Left lung (tissue), 10 donors: ENCODE results near the gene PPIL6. TPM values are rescaled to one million over a fixed set of nuclear protein-coding genes. Genes with fewer than 3 reads are reported as not detected.

Experiments used
- ATAC-seq: fragments of 200-7000 bp; cut with Tn5 transposase; one replicate; pipeline ENCODE4 v1.9.1; 2020; ENCODE audit warnings: moderate library complexity
- DNase-seq, 4 donors: peaks; one replicate each; pipeline ENCODE4 v3.0.0-alpha.2; 2013 to 2020
- H3K27ac ChIP-seq, 2 donors: fragments of 200-600 bp; sonication (generic) in 1 of 2; one replicate each; pipeline versions ENCODE4 v1.5.0 to v1.8.0; 2020 to 2021
- H3K27me3 ChIP-seq, 2 donors: fragments of 200-600 bp; sonication (generic) in 1 of 2; one replicate each; pipeline versions ENCODE4 v1.5.0 to v1.8.0; 2020 to 2021
- H3K36me3 ChIP-seq, 2 donors: fragments of 200-600 bp; sonication (generic) in 1 of 2; one replicate each; pipeline versions ENCODE4 v1.5.0 to v1.8.0; 2020 to 2021
- H3K4me1 ChIP-seq, 2 donors: fragments of 200-600 bp; one replicate each; pipeline ENCODE4 v1.8.0; 2021
- H3K4me3 ChIP-seq, 2 donors: fragments of 200-600 bp; sonication (generic) in 1 of 2; one replicate each; pipeline versions ENCODE4 v1.5.0 to v1.8.0; 2020 to 2021; ENCODE audit warnings: mild to moderate bottlenecking in 1 of 2
- H3K9me3 ChIP-seq, 2 donors: fragments of 200-600 bp; sonication (generic) in 1 of 2; one replicate each; pipeline versions ENCODE4 v1.5.0 to v1.8.0; 2020 to 2021
- intact Hi-C, 2 donors: fragments of 100-400 bp; cut with DNase I; formaldehyde crosslinking; loops; one replicate each; pipeline versions ENCODE4 v1.11.2 to v1.14.2; 2022
- polyA plus RNA-seq, 6 donors: library from polyadenylated mRNA; unstranded; fragments of 120-200 nt; gene quantifications; one replicate each; pipeline ENCODE4 v1.2.1, GENCODE V29; 2013; ENCODE audit not compliant: insufficient read length in 6 of 6
- total RNA-seq, 2 donors: library from RNA; stranded (reverse); fragmentation: NEBNext Ultra II Directional; extraction: Animal tissue kit (Norgen Biotek cat#: 25700); gene quantifications; one replicate each; pipeline ENCODE4 v1.2.1, GENCODE V29; 2021
- TF ChIP-seq, protein P1 (sequence below), 2 donors: fragments of 200-600 bp; sonication (generic) in 1 of 2; IDR thresholded peaks; one replicate each; pipeline versions ENCODE4 v1.5.0 to v1.8.0; 2021; ENCODE audit warnings: antibody characterized with exemption in 2 of 2
- donor health status: DM: no; HTN: yes; CAD: no.
- donor health status: DM: no; HTN: no; CAD: no.

Gene PPIL6
- total and polyA plus RNA-seq, 8 donors = 4.5 to 15.1 (median 9.9) TPM

DNA sequence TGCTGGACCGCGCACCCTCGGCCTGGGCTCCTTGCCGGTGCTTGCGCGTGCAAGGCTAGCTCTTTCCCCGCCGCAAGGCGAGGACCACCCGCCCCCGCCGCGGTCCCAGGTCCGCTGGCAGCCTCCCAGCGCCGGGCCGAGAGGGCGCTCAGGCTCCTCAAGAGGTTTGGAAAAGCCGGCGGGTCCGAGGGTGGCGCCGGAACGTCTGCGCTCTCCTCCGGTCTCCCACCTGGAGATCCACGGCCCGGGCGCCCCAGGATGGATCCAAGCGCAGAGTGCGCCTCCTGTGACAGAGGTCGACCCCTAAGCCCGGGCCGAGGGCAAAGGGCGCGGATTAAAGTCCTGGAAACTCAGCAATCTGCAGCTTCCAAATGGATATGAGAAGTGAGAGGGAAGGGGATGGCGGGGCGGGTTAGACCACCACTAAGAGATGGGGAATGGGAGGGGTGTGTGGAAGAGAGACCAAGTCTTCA, 15.7 kb upstream of the PPIL6 start:
- ATAC-seq (peak; percentile 24), DNase-seq (no peak)
- TF ChIP-seq, protein P1, sequence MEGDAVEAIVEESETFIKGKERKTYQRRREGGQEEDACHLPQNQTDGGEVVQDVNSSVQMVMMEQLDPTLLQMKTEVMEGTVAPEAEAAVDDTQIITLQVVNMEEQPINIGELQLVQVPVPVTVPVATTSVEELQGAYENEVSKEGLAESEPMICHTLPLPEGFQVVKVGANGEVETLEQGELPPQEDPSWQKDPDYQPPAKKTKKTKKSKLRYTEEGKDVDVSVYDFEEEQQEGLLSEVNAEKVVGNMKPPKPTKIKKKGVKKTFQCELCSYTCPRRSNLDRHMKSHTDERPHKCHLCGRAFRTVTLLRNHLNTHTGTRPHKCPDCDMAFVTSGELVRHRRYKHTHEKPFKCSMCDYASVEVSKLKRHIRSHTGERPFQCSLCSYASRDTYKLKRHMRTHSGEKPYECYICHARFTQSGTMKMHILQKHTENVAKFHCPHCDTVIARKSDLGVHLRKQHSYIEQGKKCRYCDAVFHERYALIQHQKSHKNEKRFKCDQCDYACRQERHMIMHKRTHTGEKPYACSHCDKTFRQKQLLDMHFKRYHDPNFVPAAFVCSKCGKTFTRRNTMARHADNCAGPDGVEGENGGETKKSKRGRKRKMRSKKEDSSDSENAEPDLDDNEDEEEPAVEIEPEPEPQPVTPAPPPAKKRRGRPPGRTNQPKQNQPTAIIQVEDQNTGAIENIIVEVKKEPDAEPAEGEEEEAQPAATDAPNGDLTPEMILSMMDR (IDR thresholded peaks at IDR 0.05) = no peak
- Histone ChIP-seq H3K36me3 (peaks cover 0 to 22% of the 10 kb centered on the region in 2 donors), H3K9me3 (no peaks in the 10 kb centered on the region), H3K27me3 (no peaks in the 10 kb centered on the region), H3K4me3 (peak overlapping the region; percentile 90 to 92), H3K27ac (peak overlapping the region; percentile 87 to 96), H3K4me1 (peaks cover 13 to 56% of the 10 kb centered on the region in 2 donors)
- intact Hi-C loops = no loop called here

DNA sequence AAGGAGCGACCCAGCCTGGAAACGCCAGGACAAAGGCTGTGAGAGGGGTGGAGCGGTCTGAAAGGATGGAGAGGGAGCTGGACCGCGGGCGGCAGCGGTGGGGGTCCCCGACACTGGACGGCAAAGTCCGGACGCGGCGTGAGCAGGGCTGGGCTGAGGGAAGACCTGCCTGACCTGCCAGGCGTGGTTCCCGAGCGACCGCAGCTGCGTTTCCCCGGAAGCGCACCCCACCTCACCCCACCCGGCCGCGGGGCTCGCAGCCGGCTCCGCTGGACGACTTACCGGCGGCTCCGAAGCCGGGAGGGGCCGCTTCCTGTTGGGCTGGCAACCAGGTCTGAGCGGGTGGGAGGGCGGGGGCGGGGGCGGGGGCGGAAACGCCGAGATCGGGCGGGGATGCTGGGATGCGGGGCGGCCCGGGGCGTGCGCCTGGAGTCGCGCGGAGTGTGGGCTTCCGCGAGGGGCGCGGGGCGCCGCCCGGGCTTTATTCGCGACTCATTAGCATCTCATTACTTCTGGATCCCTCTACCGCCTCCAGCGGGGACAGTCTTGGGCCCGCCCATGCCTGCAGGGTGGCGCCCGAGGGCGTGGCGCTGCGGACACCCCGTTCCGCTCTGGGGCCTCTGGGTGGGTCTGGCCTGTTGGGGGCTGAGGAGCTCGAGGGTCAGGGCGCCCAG, 15.1 kb upstream of the PPIL6 start, which contains the start of gene MICAL1:
Gene MICAL1, minus strand, starts transcription at position 336 of the 674 bp plus-strand sequence. CDS start 1,576 bp downstream, outside the sequence.
- peak within 1 kb of the TSS; percentile 90 to 92 for H3K4me3 ChIP-seq
- TF ChIP-seq, protein P1 (IDR thresholded peaks at IDR 0.05) = peak; percentile 23 to 55
- peak; percentile 61 to 96 (median 86) for DNase-seq
- H3K36me3 ChIP-seq = peaks cover 0 to 23% of the 10 kb centered on the region in 2 donors
- no peaks in the 10 kb centered on the region for H3K27me3 ChIP-seq
- H3K4me1 ChIP-seq = peaks cover 13 to 56% of the 10 kb centered on the region in 2 donors
- intact Hi-C loops = no loop called here
- H3K27ac ChIP-seq = peak within 1 kb of the TSS; percentile 87 to 96
- H3K9me3 ChIP-seq = no peaks in the 10 kb centered on the region
- peak; percentile 82 for ATAC-seq

DNA sequence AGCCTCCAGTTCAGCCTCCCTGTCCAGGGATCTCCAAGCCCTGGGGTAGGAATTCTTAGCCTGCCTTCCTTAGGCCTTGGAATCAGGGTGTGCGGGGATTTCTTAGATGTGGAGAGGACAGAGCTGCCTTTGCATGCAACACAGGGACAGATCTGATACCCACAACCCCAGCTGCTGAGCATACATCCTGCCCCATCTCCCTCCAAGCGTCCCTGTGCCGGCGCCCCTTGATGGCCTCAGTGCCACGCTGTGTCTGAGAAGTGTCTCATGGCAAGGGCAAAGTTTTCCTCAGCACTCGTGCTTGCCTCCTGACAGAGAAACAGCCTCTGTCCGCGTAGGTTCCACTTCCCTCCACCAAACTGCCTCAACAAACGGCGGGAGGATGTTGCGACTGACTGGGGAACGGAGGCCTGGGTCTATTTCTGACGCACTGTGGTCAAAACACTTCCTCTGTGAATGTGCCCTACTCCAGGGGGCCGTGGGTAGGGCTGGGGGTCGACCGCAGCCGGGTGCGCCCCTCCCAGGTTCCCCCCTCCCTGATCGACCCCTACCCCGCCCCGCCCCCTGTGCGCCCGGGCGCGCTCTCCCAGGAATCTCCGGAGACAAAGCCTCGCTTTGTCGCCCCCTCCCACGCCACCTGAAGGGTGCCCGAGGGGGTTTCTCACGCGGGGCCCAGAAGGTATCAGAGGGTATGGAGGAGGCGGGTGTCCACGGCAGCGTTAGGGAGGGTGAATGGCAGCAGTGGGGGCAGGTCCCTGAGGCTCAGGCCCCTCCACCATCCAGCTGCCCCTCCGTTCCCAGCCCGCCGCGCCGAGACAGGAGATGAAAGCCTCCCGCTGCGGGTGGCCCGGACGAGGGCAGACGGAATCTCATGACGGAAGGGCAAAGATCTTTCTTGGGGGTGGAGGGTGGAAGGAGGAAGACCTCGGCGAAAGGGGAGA, 14.3 kb upstream of the PPIL6 start:
- H3K9me3 ChIP-seq = no peaks in the 10 kb centered on the region

DNA sequence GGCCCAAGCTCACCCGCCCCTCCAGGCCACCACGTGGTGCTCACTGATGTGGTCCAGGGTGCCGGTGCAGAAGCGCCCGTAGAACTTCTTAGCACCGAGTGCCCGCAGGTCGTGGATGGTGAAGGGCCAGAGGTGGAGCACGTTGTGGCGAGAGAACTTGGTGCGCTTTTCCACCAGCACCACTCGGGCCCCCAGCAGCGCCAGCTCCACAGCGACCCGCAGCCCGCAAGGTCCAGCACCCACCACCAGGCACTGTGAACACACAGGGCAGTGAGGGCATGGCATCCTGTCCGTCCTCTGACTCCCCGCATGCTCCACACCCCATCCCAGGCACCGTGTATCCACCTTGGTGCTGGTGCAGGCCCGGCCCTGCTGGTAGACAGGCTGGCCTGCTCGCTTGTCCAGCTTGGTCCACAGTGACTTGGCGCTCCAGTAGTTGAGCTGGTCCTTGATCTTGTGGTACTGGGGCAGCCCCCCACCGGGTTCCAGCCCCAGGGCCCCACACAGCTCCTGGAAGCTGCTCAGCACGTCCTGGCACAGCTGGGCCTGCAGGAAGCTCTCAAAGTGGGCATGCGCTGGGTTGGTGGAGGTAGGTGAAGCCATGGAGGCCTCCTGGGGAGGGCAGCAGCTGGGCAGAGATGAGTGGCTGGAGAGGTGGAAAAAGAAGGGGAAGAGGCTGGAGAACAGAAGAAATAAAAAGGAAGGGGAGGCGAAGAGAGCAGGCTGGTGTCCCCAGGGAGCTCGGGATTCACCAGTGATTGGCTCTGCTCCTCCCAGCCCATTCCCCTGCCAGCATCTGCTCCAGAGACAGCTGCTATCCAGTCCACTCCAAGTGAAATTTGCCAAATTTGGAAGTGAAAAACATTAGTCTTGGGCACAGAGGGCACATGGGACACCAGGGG, 13.4 kb upstream of the PPIL6 start:
- intact Hi-C loops = no loop called here
- H3K36me3 ChIP-seq = peaks cover 0 to 35% of the 10 kb centered on the region in 2 donors
- no peaks in the 10 kb centered on the region for H3K9me3 ChIP-seq
- H3K4me1 ChIP-seq = peaks cover 13 to 51% of the 10 kb centered on the region in 2 donors
- peak overlapping the region; percentile 87 to 96 for H3K27ac ChIP-seq
- ATAC-seq (no peak), DNase-seq (no peak)
- peak overlapping the region in 1 of 2 donors; percentile 90 for H3K4me3 ChIP-seq
- TF ChIP-seq, protein P1 (IDR thresholded peaks at IDR 0.05) = no peak
- H3K27me3 ChIP-seq = no peaks in the 10 kb centered on the region

More for the DNA sequence above, 14.3 kb upstream of the PPIL6 start:
- ATAC-seq (peak; percentile 9), DNase-seq (peak in 2 of 4 donors; percentile 84 to 88)
- H3K27ac ChIP-seq = peak overlapping the region; percentile 87 to 96
- TF ChIP-seq, protein P1 (IDR thresholded peaks at IDR 0.05) = peak in 1 of 2 donors; percentile 18
- H3K4me1 ChIP-seq = peaks cover 13 to 56% of the 10 kb centered on the region in 2 donors
- peaks cover 0 to 28% of the 10 kb centered on the region in 2 donors for H3K36me3 ChIP-seq
- no peaks in the 10 kb centered on the region for H3K27me3 ChIP-seq
- intact Hi-C loops = no loop called here
- H3K4me3 ChIP-seq = peak overlapping the region; percentile 90 to 92
